NAMALWA (cell line): ENCODE measurements around the gene PACS2.

ENCODE experiments used
- DNase-seq: peaks from one replicate; pipeline ENCODE4 v3.0.0-alpha.2; 2015; ENCODE audit warnings: low spot score

The PACS2 gene

DNA sequence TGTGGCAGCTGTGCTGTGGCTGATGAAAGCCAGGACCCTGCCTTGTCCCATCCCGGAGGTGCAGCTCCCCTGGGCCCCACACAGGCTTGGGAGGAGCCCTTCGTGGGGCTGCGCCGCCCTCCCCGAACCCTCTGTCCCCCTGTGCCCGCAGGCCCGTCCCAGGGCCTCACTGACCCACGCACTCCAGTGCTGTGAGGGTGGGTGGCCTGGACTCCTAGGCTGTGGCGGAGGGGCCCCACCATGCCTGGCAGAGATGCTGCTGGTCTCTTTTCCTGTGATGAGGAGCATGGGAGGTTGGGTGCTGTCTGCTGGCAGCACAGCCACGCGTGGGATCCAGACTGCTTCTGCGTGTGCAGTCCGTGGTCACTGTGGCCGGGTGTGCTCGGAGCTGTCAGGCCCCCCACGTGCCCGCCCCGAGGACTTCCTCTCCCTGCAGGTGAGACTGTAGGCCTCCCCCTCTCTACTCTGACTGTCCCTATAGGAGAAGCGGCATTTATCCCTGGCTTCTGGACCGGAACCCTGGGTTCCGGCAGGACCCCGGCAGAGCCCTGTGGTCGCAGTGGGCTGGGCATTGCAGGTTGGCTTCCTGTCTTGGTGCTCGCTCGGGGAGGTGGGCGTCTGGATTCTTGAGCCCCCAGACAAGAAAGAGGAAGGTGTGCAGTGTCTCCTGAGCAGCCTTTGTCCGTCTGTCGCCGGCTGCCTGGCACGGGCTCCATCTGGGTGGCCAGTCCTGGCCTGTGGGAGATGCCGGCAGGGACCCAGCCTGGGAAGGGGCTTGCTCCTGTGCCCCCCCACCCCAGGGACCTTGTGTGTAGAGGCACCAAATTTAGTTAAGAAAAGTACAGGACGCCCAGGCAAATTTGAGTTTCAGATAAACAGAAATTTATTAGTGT lies 107.4 kb downstream of the PACS2 start:
- DNase-seq = no peak

DNA sequence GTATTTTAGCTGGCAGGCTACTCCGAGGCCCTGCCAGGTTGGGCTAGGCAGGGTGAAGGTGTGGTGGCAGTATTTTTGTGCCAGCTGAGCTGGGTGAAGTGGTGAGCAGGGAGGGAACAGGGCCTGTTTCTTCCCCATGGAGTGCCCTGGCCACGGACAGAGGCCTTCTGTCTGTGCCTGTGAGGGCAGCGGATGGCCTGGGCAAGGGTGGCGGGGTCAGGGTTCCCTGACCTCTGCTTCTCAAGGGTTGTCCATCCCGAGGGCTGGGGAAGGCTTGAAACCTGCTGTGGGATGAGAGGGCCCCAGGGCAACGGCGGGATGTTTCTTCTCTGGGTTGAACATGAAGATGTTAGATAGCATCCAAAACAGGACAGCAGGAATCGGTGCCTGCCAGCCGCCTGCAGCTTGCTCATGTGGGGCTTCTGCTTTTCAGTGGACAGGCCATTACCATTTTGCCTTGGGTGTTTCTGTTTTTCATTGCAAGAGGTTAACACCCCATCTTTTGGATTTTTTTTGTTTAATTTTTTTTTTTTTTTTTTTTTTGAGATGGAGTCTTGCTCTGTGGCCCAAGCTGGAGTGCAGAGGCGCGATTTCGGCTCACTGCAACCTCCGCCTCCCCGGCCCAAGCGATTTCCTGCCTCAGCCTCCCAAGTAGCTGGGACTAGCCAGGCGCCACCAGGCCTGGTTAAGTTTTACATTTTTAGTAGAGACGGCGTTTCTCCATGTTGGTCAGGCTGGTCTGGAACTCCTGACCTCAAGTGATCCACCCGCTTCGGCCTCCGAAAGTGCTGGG lies 108.3 kb downstream of the PACS2 start:
- DNase-seq = no peak

- DNase-seq = no peak
Observed at GRCh38 chr14:105423488-105424195, 109.1 kb downstream of the PACS2 start.

DNA sequence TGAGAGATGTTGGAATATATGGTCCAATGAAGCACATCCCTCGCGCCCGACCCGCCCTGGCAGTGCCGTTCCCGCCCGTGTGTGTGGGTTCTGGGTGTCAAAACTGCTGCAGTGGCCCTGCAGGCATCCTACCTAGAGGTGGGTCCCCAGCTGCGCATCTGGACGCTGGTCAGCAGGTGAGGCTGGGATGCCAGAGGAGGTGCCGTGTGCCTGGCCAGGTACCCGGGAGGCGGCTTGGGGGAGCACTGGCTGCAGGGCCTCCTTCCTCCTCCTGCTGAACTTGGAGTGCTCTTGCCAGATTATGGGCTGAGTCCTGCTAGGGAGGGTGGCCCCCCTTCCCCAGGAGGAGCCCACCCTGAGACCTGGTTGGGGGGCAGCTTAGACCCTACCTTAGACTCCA lies 110.3 kb downstream of the PACS2 start:
- no peak for DNase-seq

GRCh38 chr14:105425823-105426247 lies 111.3 kb downstream of the PACS2 start:
- no peak for DNase-seq

DNA sequence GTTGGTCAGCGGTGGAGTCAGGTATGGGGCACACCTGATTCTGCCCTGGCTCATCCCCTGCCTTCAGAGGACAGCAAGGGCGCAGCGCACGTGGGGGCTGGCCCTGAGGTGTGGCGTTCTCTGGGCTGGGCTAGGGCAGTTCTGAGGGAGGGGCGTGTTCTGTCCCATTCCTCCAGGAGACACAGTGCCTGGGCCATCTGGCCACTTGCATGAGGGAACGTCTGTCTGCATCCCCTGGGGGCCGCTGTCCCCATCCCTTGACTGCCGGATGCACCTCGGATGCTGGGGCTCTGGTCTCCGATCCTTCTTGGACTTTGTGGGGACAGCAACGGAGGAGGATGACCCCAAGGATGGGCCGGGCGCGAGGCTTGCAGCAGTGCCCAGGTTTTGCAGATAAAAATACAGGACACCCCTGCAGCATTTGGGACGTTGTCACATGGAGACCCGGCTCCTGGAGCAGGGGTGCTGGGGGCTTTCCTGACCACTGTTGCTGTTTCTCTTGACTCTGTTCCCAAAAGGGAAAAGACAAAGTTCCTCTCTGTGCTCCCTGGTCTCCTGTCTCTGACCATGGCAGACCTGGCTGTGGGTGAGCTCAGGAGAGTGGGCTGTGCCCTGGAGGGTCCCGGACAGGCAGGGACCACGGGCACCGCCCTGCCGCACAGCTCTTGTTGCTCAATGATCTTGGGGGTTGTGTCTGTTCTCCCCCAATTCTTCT lies 112.0 kb downstream of the PACS2 start:
- no peak for DNase-seq

GRCh38 chr14:105427412-105427811 lies 112.9 kb downstream of the PACS2 start:
- no peak for DNase-seq

GRCh38 chr14:105427936-105428485 lies 113.5 kb downstream of the PACS2 start:
- DNase-seq = no peak

GRCh38 chr14:105430042-105430441 lies 115.5 kb downstream of the PACS2 start:
- DNase-seq = no peak

- no peak for DNase-seq
Observed at GRCh38 chr14:105430565-105430964, 116.0 kb downstream of the PACS2 start.

- DNase-seq = no peak
Observed at GRCh38 chr14:105431256-105431655, 116.7 kb downstream of the PACS2 start.

GRCh38 chr14:105432657-105433056 lies 118.1 kb downstream of the PACS2 start:
- no peak for DNase-seq

DNA sequence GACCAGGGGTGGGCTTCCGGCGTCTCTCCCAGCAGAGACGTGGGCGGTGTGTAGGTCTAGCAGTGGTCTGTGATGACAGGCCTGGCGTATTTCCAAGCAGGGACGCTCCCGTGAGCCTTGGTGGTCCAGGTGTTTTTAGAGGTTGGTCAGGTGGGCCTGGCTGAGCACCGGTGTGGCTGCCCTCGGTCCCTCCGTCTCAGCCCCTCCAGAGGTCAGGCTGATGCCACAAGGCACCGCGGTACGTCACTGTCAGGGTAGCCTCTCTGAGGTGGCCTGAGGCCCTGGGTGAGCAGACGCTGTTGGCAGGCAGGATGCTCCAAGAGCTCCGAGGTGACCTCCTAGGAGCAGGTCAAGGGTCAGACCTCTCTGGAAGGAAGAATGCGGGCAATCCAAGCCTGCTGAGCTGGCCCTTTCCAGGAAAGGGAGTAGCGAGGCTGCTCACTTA lies 118.6 kb downstream of the PACS2 start:
- DNase-seq = no peak

GRCh38 chr14:105436402-105436801 lies 121.9 kb downstream of the PACS2 start:
- DNase-seq = no peak

GRCh38 chr14:105436891-105437722 lies 122.6 kb downstream of the PACS2 start:
- DNase-seq = peak; percentile 62

DNA sequence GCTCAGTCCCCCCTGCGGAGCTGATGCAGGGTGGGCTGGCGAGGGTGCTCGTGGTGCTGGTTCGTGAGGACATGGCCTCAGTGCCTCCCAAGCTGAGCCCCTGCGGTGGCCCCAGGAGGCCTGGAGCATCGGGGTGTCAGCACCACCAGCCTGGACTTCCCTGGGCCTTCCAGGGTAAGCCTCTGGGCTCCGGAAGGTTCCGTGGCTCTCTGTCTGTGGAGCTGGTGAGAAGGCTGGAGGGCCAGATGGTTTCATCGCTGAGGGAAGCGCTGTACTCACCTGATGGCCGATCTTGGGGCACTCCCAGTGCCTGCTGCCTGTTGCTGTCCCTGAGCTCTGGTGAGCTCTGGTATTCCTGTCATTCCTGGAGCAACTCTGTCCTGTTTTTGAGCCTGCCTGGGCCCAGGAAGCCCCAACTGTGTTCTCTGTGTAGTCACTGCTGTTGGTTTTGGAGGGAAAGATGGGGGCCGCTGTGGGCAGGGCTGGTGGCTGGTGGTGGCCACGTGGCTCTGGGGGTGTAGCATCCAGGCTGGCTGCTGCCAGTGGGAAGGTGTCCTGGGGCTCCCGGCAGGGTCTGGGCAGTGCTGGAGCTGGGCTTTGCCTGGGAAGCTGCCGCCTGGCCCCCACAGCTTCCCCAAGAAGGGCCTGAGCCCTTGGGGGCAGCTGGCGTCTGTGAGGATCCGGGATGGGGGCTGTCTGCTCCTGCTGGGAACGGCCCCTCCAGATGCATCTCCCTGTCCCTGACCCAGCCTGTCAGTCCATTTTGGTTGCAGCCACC lies 123.4 kb downstream of the PACS2 start:
- no peak for DNase-seq

- no peak for DNase-seq
Observed at GRCh38 chr14:105439179-105439578, 124.6 kb downstream of the PACS2 start.

DNA sequence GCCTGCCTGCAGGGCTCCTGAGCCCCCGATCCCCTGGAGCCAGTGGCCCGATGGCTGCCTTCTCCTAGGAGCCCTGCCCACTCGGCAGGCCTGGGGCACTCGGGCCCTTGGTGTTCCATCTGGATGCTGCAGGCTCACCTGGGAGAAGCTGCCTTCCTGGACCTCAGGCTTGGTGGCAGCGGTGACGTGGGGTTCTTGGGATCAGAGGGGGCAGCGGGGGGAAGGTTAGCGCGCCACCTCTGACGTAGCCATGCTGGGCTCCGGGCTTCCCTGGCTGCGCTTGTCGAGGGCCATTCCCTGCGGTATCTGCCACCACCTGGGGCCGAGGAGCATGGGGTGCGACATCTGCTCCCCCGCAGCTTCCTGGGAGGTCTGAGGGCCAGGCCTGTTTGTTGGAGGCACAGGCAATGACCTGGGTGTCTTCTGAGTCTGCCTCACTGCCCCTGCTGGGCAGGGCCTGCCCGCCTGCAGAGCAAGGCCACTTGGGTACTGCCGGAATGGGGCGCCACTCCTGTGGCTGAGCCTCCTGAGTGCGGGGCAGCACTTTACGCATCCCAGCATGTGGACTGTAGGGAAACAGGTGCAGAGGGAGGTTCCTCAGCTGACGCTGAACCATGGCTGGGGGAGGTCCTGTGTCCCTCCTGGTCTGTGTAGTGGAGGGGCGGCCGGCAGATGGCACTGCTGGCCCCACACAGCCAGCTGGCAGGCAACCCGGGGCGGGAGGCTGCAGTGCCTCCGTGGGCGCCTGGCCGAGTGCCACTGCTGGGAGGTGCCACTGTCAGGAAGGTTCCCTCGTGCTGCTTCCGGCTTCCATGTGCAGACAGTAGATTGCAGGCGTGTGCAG lies 125.4 kb downstream of the PACS2 start:
- DNase-seq = no peak

- DNase-seq = no peak
Observed at GRCh38 chr14:105440554-105440900, 126.0 kb downstream of the PACS2 start.
